ENCODE measurements around the gene MOSMO.

GRCh38 chr16:21985524-21985923 is 22.4 kb upstream of the MOSMO start:
- no peak for TF ChIP-seq CTCF (IDR thresholded peaks at IDR 0.05; ENCODE audit: low read depth, low read length, missing input control)
- no peak for TF ChIP-seq MAX (IDR thresholded peaks at IDR 0.05)
- TF ChIP-seq RAD21 (IDR thresholded peaks at IDR 0.05): no peak
- no peak for TF ChIP-seq REST (IDR thresholded peaks at IDR 0.05)
- no peak for TF ChIP-seq SP1 (IDR thresholded peaks at IDR 0.05)
- no peak for TF ChIP-seq RXRA (IDR thresholded peaks at IDR 0.05)
- no peak for TF ChIP-seq YY1 (IDR thresholded peaks at IDR 0.05)
- TF ChIP-seq HNF4A (conservative IDR thresholded peaks at IDR 0.05): no peak
- no peak for TF ChIP-seq ATF3 (IDR thresholded peaks at IDR 0.05)
- TF ChIP-seq EGR1 (IDR thresholded peaks at IDR 0.05; ENCODE audit: low read depth in 2 of 2): no peak
- no peak for TF ChIP-seq HNF4G (IDR thresholded peaks at IDR 0.05)
- no peak for TF ChIP-seq TAF1 (conservative IDR thresholded peaks at IDR 0.05)
- TF ChIP-seq JUND (IDR thresholded peaks at IDR 0.05): no peak
- no peak for TF ChIP-seq GABPA (IDR thresholded peaks at IDR 0.05 in 1 of 2, conservative IDR thresholded peaks at IDR 0.05 in 1 of 2)

Measured in liver (tissue), 3 donors.